Activated CD8-positive, alpha-beta memory T cell treated with anti-CD3 and anti-CD28 coated beads, Interleukin-2, amount 50 U/mL, for 24 hours (primary cell): Measurements from ENCODE around the gene KCTD10.
A peak's percentile ranks its signal among the peaks of the same experiment; 100 is the strongest.

Source experiments
- DNase-seq: peaks from one replicate; pipeline ENCODE4 v3.0.0-alpha.2; 2020; ENCODE audit errors: extremely low read depth

KCTD10 gene

GRCh38 chr12:109477185-109477962 lies at the start of gene KCTD10, which contains the start of gene UBE3B:
Gene KCTD10 (minus strand): TSS chr12:109477300. CDS start chr12:109477262, 38 bp downstream.
Gene UBE3B (plus strand): TSS chr12:109477634. CDS start chr12:109483552, 5,918 bp downstream.
- DNase-seq, result peak; percentile 54

GRCh38 chr12:109525279-109525585 lies 48.1 kb upstream of the KCTD10 start:
- DNase-seq, result no peak

- no peak for DNase-seq
Measured at GRCh38 chr12:109524466-109525278, 47.6 kb upstream of the KCTD10 start.

GRCh38 chr12:109523504-109523903 lies 46.4 kb upstream of the KCTD10 start:
- no peak for DNase-seq

- DNase-seq, result no peak
Measured at GRCh38 chr12:109523071-109523470, 46.0 kb upstream of the KCTD10 start.

GRCh38 chr12:109521831-109522230 lies 44.7 kb upstream of the KCTD10 start:
- DNase-seq, result no peak

GRCh38 chr12:109519787-109520186 lies 42.7 kb upstream of the KCTD10 start:
- DNase-seq, result no peak

- peak; percentile 18 for DNase-seq
Measured at GRCh38 chr12:109518820-109519665, 41.9 kb upstream of the KCTD10 start.

- no peak for DNase-seq
Measured at GRCh38 chr12:109517619-109518018, 40.5 kb upstream of the KCTD10 start.

- DNase-seq, result no peak
Measured at GRCh38 chr12:109513977-109514376, 36.9 kb upstream of the KCTD10 start.

- DNase-seq, result no peak
Measured at GRCh38 chr12:109513051-109513450, 36.0 kb upstream of the KCTD10 start.

- DNase-seq, result no peak
Measured at GRCh38 chr12:109512608-109513007, 35.5 kb upstream of the KCTD10 start.

- no peak for DNase-seq
Measured at GRCh38 chr12:109510196-109510595, 33.1 kb upstream of the KCTD10 start.

GRCh38 chr12:109504068-109504467 lies 27.0 kb upstream of the KCTD10 start:
- DNase-seq, result no peak

- no peak for DNase-seq
Measured at GRCh38 chr12:109503611-109504010, 26.5 kb upstream of the KCTD10 start.

GRCh38 chr12:109502332-109502731 lies 25.2 kb upstream of the KCTD10 start:
- no peak for DNase-seq

GRCh38 chr12:109501299-109501698 lies 24.2 kb upstream of the KCTD10 start:
- DNase-seq, result no peak

GRCh38 chr12:109500406-109501185 lies 23.5 kb upstream of the KCTD10 start:
- no peak for DNase-seq

GRCh38 chr12:109497675-109498074 lies 20.6 kb upstream of the KCTD10 start:
- DNase-seq, result no peak

GRCh38 chr12:109496306-109496705 lies 19.2 kb upstream of the KCTD10 start:
- DNase-seq, result no peak

- DNase-seq, result no peak
Measured at GRCh38 chr12:109495012-109495411, 17.9 kb upstream of the KCTD10 start.
